HPDE6-E6E7 (cell line): ENCODE data around the gene DNM1.

ENCODE experiments used
- DNase-seq: peaks from one replicate; pipeline ENCODE4 v3.0.0; 2011; ENCODE audit warnings: missing footprints; ENCODE audit errors: extremely low spot score

Gene DNM1

DNA sequence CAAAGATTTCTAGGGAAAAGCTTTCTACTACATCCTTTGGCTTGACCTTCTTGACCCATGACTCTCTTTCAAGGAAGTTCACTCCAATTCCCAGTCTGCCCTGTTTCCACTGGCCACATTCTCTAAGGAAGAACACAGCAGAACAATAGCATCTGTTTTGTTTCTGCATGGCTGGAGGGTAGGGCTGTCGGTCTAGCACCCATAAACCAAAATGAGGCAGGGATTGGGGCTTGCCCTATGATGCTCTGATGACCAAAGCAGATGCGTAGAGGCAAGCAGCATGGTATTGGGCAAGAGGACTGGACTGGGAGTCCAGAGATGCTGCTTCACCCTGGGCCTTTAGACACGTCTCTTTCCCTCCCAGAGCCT, 48.5 kb downstream of the DNM1 start:
- DNase-seq, result no peak

- DNase-seq, result no peak
These were observed 49.3 kb downstream of the DNM1 start for GRCh38 chr9:128252317-128253139.

DNA sequence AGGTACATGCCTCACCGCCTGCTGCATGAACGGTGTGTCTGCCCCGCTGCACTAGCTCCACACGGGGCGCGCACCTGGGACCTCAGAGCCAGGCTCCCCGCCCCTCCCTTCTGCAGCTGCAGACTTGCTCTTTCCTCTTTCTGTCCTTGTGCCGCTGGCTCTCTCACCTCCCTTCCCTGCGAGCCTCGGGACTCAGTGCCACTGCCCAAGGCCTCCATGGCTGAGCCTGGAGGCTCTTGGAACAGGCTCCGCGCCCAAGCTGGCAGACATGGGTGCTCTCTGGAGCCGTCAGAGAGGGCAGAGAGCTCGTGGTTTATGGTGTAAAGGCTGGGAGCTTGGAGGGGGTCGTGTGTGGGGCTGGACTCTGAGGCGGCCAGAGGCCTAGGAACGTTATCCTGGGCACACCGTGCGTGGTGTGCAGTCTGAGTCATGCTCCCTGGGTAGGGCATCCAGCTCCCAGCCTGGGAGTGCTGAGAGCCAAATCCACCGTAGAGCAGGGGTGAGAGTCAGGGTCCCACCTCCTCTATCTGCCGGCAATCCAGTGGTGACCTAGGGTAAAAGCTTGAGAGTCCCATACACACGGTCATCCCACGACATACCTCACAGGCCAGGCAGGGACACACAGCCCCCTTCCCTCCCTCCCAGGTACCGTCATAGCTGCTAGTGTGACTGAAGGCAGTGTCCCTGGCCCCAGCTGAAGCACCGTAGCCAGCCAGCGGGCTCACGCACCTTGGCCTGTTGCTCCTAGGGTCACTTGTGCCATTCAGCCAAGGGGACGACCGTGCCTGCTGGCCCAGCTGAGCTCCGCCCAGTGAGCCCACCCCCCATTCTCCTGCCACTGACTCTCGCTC, 50.2 kb downstream of the DNM1 start:
- no peak for DNase-seq

GRCh38 chr9:128253991-128254346, 50.8 kb downstream of the DNM1 start:
- DNase-seq, result no peak

DNA sequence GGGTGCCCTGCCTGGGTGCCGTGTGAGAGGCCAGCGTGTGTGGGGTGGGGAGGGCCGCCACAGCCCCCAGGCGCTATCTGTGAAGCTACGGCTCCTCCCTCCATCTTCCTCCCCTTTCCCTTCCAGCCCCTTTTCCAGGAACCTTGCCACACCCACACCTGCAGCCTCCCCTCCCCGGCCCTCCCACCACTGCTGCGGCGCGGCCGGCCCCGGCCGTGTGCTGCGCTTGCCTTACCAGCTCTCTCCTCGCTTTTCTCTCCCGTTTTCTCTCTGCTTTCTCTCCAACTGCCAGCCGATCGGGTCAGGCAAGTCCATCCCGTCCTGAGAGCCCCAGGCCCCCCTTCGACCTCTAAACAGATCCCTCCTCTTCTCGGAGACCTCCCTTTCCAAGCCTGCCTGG, 51.2 kb downstream of the DNM1 start:
- DNase-seq, result no peak

GRCh38 chr9:128254855-128255759, 51.9 kb downstream of the DNM1 start:
- DNase-seq, result peak; percentile 60

GRCh38 chr9:128257086-128257825, 54.1 kb downstream of the DNM1 start:
- no peak for DNase-seq

DNA sequence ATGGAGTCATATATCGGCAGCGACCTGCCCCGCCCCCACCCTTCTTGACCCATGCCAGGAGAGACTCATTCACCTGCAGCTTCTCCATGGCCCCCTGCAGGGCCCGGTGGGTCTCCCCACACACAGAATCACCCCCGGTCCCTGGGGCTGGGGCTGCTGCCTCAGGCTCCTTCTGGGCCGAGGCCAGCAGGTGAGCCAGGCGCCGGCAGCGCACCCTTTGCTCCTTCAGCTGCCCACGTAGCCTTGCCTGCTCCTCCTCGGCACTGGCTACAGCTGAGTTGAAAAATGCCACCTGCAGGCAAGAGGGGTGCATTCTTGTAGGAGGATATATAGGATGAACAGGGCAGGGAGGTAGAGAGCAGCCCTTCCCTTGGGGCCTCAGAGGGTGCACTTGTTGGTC, 54.7 kb downstream of the DNM1 start:
- no peak for DNase-seq

DNA sequence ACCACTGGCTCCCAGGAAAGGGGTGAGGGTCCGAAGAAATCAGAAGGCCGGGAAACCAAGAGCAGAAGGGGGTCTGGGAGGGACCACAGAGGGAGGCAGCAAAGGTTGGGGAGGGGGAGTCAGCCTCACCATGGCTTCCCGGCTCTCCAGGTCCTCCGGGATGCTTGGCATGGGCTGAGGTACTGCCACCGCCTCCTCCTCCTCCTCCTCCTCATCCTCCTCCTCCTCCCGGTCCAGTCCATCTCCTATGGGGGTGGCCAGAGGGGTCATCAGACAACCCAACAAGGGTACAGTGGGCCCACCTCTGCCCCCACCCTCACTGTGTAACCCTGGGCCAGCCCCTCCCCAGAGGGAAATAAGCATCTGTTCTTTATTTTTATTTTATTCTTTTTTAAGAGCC, 55.1 kb downstream of the DNM1 start:
- no peak for DNase-seq

DNA sequence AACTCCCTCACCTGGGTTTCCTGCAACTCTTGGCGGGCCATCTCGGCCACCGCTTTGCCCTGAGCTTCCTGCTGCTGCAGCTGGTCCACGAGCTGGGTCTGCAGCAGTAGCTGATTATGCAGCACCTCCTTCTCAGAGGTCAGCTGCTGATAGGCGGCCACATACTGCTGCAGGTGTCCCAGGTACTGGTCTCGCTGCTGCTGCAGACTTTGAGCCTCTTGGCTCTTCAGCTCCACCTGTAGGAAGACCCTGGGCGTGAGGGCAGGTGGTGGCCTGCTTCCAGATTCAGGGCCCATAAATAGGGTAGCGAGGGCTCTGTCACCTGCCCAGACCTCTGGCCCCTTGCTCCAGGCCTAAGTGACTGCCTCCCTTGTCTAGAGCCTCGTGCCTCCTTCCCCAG, 56.0 kb downstream of the DNM1 start:
- DNase-seq, result no peak

GRCh38 chr9:128260340-128260739, 57.2 kb downstream of the DNM1 start:
- no peak for DNase-seq

GRCh38 chr9:128262687-128263086, 59.5 kb downstream of the DNM1 start:
- no peak for DNase-seq

DNA sequence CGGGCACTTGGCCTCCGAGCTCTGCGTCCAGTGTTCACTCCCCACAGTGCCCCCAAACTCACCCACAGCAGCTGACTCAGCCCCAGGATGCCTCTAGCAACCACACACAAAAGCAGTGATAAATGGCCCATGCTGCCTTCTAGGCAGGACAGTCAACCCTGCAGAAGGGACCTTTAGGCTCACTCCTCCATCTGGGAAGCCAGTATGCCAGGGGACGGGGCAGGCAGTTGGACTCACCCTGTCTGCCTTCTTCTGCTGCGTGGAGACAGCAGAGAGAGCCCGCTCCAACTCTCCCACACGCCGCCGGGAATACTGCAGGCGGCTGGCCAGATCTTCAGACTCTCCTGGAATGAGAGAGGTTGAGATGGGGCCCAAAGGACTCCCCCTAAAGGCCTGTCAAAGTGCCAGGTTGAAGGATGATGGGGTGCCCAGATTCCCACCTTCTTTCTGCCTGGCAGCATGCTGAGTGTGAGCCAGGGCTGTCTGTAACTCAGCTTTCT, 62.2 kb downstream of the DNM1 start:
- no peak for DNase-seq

DNA sequence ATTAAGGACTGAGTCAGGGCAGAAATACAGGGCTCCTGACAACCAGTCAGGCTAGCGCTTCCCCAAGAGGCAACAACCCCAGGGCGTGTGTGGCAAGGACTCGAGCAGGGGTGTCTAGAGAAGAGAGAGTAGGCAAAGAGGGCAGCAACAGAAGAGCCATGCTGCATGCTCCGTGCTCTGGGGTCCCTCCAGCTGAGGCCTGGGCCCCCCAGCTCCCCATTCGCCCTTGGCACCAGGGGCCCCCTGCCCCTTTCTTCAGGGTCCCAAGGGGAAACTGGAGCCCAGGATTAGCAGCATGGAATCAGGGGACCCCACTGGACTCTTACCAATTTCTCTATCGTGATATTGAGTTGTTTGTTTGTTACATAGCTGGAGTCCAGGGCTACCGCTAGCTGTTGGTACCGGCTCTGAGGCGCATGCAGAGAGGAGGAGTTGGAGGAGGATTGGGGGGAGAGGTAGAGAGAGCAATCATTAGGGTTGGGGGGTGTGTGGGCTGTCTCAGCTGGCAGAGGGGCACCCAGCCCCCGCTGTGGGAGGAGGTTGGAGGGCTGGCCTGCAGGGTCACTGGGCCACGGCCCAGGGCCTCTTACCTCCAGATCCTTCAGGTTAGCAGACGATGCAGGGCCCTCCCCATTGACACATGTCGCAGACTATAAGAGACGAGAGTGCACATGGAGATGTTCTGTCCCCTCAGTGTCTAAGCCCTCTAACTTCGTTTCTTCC, 63.9 kb downstream of the DNM1 start:
- no peak for DNase-seq

- DNase-seq, result peak; percentile 93
These were observed 67.9 kb downstream of the DNM1 start for GRCh38 chr9:128271112-128271511.

DNA sequence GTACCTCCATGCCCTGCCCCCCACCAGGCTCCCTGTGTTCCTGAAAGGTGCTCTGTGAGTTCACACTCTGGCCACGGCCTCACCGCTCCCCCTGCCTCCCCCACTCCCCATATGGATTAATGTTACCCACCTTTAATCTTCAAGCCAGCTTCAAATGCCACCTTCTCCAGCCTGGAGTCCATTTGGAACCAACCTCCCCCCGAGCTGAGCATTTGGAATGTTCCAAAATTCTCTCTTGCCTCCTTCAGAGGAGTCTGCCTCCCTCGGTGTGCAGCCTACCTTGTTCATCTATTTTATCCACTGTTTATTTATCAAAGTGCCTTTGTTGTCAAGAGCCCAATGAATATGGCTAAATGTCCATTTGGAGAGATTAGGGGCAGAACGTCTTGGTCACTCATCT, 68.3 kb downstream of the DNM1 start:
- DNase-seq, result no peak

- DNase-seq, result no peak
These were observed 71.1 kb downstream of the DNM1 start for GRCh38 chr9:128274245-128274644.

GRCh38 chr9:128275198-128276007, 72.2 kb downstream of the DNM1 start, which contains the start of gene GOLGA2:
GOLGA2 (minus strand) TSS chr9:128276007; CDS start chr9:128275976, 31 bp downstream.
- no peak for DNase-seq

DNA sequence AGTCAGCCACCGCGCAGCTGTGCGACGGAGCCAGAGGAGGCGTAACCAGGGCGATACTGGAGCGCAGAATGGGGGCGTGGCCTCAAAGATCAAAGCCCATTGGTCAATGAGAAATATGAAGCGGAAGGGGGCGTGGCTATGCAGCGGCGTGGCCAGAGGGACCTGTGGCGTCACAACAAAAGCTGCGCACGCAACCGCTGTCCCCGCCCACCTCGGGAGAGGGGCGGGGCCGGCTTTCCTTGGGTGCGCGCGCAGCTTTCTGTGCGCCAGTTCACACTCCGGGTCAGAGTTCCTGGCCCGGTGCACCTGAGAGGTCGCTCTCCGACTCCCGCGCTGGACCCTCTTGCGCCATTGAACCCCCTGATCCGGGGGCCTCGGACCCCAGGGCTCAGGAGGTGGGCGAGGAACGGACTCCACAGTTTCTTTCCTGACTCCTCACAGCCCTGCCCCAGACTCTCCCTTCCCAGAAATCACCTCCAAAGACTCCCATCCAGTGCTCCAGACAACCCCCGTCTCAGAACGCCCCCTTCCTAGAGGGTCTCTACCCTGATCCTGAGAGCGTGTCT, 72.9 kb downstream of the DNM1 start, which contains the start of gene SWI5:
TSS of gene SWI5 (plus strand) at position 269 of the 566 bp plus-strand sequence.
- peak; percentile 98 for DNase-seq
